ES-I3 (cell line): Measurements from ENCODE around the gene CCSER1.

Experiments
- H3K36me3 ChIP-seq: 2 replicates; pipeline ENCODE4 v1.6.1; 2013; ENCODE audit warnings: mild to moderate bottlenecking, low read length, control low read depth, moderate library complexity; ENCODE audit not compliant: insufficient read depth
- H3K4me1 ChIP-seq: 2 replicates; pipeline ENCODE4 v1.6.1; 2013; ENCODE audit warnings: mild to moderate bottlenecking, control low read depth, low read length; ENCODE audit not compliant: insufficient read depth
- H3K9ac ChIP-seq: 2 replicates; pipeline ENCODE4 v1.6.1; 2013; ENCODE audit warnings: low read depth, mild to moderate bottlenecking, low read length, moderate library complexity
- H3K9me3 ChIP-seq: 2 replicates; pipeline ENCODE4 v1.6.1; 2013; ENCODE audit warnings: mild to moderate bottlenecking, low read length, moderate library complexity; ENCODE audit not compliant: control insufficient read depth, insufficient read depth

CCSER1 gene

DNA sequence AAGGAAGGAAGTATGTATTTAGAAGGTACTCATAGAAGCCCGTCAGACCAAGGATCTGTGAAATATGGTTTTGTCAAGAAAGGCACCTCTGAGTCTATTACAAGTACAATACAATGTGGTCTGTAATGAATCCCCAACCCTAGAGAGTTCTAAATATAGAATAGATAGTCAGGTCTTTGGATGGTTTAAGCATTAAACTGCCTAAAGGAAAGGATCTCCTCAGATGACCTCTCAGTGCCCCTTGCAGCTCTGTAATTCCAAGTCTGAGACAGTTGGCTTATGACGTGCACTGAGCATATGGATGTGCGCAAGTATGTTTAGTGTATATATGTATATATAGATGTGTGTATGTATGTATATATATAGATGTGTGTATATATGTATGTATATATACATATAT lies 62.0 kb downstream of the CCSER1 start:
- Histone ChIP-seq H3K4me1 (peaks cover 15% of the 10 kb centered on the region), H3K36me3 (no peaks in the 10 kb centered on the region), H3K9me3 (no peaks in the 10 kb centered on the region), H3K9ac (no peak overlapping the region)

GRCh38 chr4:90189946-90190345 lies 62.8 kb downstream of the CCSER1 start:
- Histone ChIP-seq H3K36me3 (no peaks in the 10 kb centered on the region), H3K4me1 (peaks cover 9% of the 10 kb centered on the region; the same call in 1 of the 2 replicates), H3K9ac (no peak overlapping the region), H3K9me3 (no peaks in the 10 kb centered on the region)

DNA sequence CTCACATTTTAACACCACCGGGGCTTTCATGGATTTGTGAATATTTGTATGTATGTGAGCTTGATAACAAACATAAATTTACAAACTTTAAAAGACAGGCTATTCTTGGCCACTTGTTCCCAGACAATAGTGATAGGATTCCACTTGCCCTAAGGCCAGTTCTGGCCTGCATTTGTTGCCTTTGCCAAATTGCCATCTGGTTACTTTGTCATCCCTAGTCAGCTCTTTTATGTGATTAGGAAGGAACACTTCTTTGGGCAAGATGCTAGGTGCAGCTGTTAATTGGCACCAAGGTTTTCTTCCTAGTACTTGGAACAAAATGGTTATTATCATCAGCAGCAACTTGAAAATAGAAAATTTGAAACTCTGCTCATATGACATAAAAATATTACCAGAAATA lies 63.3 kb downstream of the CCSER1 start:
- no peaks in the 10 kb centered on the region for H3K9me3 ChIP-seq
- no peaks in the 10 kb centered on the region for H3K36me3 ChIP-seq
- peaks cover 12% of the 10 kb centered on the region; the same call in 1 of the 2 replicates for H3K4me1 ChIP-seq
- no peak overlapping the region for H3K9ac ChIP-seq

GRCh38 chr4:90198086-90198847 lies 71.1 kb downstream of the CCSER1 start:
- Histone ChIP-seq H3K36me3 (no peaks in the 10 kb centered on the region), H3K4me1 (peaks cover 20% of the 10 kb centered on the region), H3K9ac (no peak overlapping the region; the same call in 1 of the 2 replicates)

DNA sequence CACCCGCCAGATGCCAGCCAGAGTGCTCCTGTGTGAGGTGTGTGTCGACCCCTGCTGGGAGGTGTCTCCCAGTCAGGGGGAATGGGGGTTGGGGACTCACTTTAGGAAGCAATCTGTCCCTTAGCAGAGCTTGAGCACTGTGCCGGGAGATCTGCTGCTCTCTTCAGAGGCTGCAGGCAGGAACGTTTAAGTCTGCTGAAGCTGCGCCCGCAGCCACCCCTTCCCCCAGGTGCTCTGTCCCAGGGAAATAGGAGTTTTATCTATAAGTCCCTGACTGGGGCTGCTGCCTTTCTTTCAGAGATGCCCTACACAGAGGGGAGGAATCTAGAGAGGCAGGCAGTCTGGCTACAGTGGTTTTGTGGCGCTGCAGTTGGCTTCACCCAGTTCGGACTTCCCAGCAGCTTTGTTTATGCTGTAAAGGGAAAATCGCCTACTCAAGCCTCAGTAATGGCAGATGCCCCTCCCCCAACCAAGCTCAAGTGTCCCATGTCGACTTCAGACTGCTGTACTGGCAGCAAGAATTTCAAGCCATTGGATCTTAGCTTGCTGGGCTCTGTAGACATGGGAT lies 80.8 kb downstream of the CCSER1 start:
- Histone ChIP-seq H3K4me1 (peaks cover 8% of the 10 kb centered on the region; the same call in 1 of the 2 replicates), H3K9ac (no peak overlapping the region), H3K36me3 (no peaks in the 10 kb centered on the region), H3K9me3 (no peaks in the 10 kb centered on the region)

More at GRCh38 chr4:90198086-90198847, 71.1 kb downstream of the CCSER1 start:
- H3K9me3 ChIP-seq = no peaks in the 10 kb centered on the region

GRCh38 chr4:90209922-90210321 lies 82.7 kb downstream of the CCSER1 start:
- no peaks in the 10 kb centered on the region for H3K9me3 ChIP-seq

DNA sequence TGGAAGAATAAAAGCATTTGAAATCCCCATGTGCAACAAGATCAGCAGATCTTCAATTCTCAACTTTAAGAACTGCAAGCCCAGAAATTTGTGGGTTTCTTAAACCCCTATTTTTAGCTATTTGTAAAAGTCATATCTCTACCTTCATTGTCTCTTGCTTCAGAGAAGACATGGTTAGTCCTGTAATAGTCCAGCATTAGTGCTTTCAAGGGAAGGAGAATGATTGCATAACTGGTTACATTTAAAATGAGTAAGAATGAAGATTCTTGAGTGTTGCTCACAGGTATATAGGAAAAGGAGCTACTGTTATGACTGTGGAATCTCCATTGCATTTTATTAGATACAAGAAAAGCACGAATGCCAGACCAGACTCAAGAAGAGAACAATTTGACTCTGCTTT lies 84.0 kb downstream of the CCSER1 start:
- Histone ChIP-seq H3K9ac (no peak overlapping the region), H3K36me3 (no peaks in the 10 kb centered on the region), H3K9me3 (no peaks in the 10 kb centered on the region), H3K4me1 (peaks cover 8% of the 10 kb centered on the region)

More at GRCh38 chr4:90209922-90210321, 82.7 kb downstream of the CCSER1 start:
- Histone ChIP-seq H3K9ac (no peak overlapping the region), H3K36me3 (no peaks in the 10 kb centered on the region), H3K4me1 (peaks cover 8% of the 10 kb centered on the region; the same call in 1 of the 2 replicates)

GRCh38 chr4:90215286-90215685 lies 88.1 kb downstream of the CCSER1 start:
- no peaks in the 10 kb centered on the region; the same call in 1 of the 2 replicates for H3K4me1 ChIP-seq
- H3K9me3 ChIP-seq = no peaks in the 10 kb centered on the region

DNA sequence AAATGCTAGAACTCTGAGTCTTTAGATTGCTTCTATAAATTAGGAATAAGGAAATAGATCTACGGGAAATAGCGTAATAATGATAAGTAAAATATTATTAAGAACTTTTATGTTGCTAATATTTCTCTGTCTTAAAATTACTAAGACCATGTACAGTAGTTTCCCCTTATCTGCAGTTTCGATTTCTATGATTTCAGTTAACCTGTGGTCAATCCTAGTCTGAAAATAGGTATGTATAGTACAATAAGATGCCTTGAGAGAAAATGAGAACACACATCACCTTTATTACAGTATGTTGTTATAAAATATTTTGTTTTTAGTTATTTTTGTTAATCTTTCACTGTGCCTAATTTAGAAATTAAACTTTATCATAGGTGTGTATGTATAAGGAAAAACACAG lies 92.6 kb downstream of the CCSER1 start:
- Histone ChIP-seq H3K9me3 (no peaks in the 10 kb centered on the region), H3K36me3 (no peaks in the 10 kb centered on the region), H3K4me1 (no peaks in the 10 kb centered on the region; the same call in 1 of the 2 replicates), H3K9ac (no peak overlapping the region)

More at GRCh38 chr4:90215286-90215685, 88.1 kb downstream of the CCSER1 start:
- H3K36me3 ChIP-seq = no peaks in the 10 kb centered on the region
- H3K9ac ChIP-seq = no peak overlapping the region; the same call in 1 of the 2 replicates

- Histone ChIP-seq H3K4me1 (no peaks in the 10 kb centered on the region; the same call in 1 of the 2 replicates), H3K36me3 (no peaks in the 10 kb centered on the region), H3K9ac (no peak overlapping the region), H3K9me3 (no peaks in the 10 kb centered on the region)
Measured at GRCh38 chr4:90220459-90220858, 93.3 kb downstream of the CCSER1 start.

DNA sequence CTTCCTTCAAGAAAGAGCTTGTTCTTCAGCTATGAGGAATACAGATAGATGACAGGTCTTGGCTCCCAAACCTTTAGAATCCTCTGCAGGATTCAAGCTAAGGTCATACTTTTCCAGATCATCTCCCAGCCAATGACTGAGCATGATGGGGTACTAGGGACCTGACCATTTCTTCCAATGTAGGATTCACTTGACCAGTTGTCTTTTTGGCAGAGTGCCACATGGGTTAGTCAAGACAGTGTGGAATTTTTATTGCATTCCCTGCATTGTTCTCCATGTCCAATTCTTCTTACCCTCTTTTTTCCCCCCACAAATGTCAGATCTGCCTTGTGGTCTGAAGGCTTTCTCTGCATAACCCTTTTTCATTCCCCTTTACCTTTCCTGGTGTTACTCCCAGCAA lies 99.5 kb downstream of the CCSER1 start:
- H3K9ac ChIP-seq = no peak overlapping the region
- no peaks in the 10 kb centered on the region for H3K36me3 ChIP-seq
- no peaks in the 10 kb centered on the region; the same call in 1 of the 2 replicates for H3K9me3 ChIP-seq

DNA sequence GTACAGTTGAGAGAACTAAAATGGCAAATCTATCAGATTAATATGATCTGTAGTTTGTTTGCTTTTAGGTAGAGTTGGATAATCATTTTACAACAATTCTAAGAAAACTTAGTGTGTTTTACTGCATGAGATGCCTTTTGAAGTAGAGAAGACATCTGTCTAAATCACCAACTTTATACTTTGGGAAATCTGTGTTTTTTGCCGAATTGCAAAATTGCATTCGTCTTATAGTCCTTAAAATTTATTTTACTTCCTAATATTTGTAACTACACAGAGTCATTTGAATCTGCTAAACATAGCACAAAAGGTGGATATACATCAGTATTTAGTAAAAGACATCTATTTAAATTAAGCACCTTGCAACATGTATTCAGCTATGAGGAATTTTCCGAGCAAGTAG lies 100.0 kb downstream of the CCSER1 start:
- Histone ChIP-seq H3K9me3 (no peaks in the 10 kb centered on the region; the same call in 1 of the 2 replicates), H3K36me3 (no peaks in the 10 kb centered on the region), H3K9ac (no peak overlapping the region), H3K4me1 (no peaks in the 10 kb centered on the region)

More for the DNA sequence above, 99.5 kb downstream of the CCSER1 start:
- H3K4me1 ChIP-seq = no peaks in the 10 kb centered on the region

DNA sequence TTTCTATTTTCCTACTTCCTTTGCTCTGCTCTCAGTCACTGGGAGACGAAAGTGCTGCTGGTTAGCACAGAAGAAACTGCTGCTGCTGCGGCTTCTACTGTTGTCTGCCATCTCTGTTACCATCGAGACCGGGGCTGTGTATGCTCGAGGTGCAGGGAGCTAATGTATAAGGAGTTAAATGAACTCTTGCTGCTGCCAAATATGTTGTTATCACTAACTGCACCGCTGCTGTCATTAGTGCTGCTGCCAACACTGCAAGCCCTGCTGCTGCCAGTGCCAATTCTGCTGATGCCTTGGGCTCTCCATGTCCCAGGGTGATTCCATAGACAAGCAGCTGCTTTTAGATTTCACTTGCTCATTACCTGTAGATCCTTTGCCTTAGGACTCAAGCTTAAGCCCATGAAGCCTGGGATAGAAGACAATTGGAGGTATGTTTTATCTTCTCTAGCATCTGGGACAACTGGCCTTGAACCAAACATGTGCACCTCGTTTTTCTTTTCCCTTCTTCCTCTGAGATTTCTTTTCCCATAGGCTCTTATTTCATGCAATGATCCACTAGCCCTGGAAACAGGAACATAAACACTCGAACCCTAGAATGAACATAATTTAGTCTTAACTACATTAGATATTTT lies 107.8 kb downstream of the CCSER1 start:
- no peak overlapping the region for H3K9ac ChIP-seq
- no peaks in the 10 kb centered on the region for H3K9me3 ChIP-seq
- H3K36me3 ChIP-seq = no peaks in the 10 kb centered on the region
- H3K4me1 ChIP-seq = no peaks in the 10 kb centered on the region

DNA sequence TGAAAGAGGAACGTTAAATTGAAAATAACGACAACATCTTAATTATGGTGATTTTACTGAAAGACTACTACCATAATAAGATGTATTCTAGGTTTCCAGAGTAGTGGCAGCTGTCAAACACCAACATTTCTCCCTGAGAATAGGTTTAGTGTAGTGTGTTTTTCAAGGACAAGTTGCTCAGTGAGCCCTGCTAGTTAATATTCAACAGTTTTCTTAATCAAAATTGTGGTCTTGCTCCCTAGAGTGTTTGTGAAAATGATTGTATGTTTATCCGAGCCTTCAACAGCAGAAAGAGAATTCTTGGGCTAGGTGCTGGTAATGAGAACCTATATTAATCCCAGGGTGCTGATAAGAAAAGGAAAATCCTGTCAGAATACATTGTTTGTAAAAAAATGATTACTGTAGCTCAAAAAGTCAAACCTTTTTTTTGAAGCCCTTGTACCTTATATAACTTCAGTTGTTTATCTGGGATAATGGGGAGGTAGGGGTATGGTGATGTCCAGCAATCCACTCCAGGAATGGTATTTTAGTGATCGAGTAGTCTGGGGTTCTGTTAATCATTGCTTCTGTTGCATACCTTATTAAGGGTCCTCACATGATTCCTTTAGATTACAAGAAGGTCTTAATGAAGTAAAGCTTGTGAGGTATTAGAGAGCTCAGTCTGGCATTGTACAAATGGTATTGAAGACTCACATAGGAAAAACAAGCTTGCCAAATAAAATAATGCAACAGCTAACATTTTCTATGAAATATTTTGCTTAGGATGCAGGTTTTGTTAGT lies 110.7 kb downstream of the CCSER1 start:
- H3K9me3 ChIP-seq = no peaks in the 10 kb centered on the region
- no peak overlapping the region for H3K9ac ChIP-seq
- no peaks in the 10 kb centered on the region for H3K36me3 ChIP-seq
- no peaks in the 10 kb centered on the region for H3K4me1 ChIP-seq
